Measurements from ENCODE around the gene SIGLEC1. TPM values are rescaled to one million over a fixed set of nuclear protein-coding genes. Genes with fewer than 3 reads are reported as not detected.

The SIGLEC1 gene
- total RNA-seq, 2 donors from 2014 or later: 12.2 to 45.5 TPM

DNA sequence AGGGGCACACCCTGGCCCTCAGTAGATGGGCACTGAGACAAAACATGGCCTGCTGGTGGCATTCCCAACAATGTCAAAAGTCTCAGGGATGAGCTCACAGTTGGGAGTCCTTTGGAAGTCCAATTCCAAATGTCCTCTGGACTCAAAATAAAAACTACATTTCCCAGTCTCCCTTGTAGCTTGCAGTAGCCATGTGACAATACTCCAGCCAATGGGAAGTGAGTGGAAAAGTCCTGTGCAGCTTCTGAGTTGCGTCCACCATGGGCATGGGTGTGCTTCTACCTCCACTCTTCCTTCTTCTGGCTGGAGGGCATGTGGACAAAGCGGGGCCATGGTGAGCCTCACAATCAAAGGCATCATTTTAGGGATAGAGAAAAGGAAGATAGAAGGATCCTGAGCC is 24.7 kb downstream of the SIGLEC1 start:
- no peaks in the 10 kb centered on the region for H3K27me3 ChIP-seq (replicated peaks; ENCODE audit: insufficient read depth)
- H3K9me3 ChIP-seq: no peaks in the 10 kb centered on the region
- no peaks in the 10 kb centered on the region for H3K36me3 ChIP-seq
- TF ChIP-seq, protein P1, sequence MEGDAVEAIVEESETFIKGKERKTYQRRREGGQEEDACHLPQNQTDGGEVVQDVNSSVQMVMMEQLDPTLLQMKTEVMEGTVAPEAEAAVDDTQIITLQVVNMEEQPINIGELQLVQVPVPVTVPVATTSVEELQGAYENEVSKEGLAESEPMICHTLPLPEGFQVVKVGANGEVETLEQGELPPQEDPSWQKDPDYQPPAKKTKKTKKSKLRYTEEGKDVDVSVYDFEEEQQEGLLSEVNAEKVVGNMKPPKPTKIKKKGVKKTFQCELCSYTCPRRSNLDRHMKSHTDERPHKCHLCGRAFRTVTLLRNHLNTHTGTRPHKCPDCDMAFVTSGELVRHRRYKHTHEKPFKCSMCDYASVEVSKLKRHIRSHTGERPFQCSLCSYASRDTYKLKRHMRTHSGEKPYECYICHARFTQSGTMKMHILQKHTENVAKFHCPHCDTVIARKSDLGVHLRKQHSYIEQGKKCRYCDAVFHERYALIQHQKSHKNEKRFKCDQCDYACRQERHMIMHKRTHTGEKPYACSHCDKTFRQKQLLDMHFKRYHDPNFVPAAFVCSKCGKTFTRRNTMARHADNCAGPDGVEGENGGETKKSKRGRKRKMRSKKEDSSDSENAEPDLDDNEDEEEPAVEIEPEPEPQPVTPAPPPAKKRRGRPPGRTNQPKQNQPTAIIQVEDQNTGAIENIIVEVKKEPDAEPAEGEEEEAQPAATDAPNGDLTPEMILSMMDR (IDR thresholded peaks at IDR 0.05): no peak
- peaks cover 10 to 14% of the 10 kb centered on the region in 2 donors for H3K4me1 ChIP-seq (ENCODE audit: control insufficient read depth in 1 of 2, low read depth in 2 of 2)
- H3K4me3 ChIP-seq: no peak overlapping the region
- ATAC-seq (ENCODE audit: insufficient number of reproducible peaks, low FRiP score, low read depth) (peak; percentile 75), DNase-seq (ENCODE audit: low spot score) (no peak)
- H3K27ac ChIP-seq: peak overlapping the region; percentile 65 to 74

DNA sequence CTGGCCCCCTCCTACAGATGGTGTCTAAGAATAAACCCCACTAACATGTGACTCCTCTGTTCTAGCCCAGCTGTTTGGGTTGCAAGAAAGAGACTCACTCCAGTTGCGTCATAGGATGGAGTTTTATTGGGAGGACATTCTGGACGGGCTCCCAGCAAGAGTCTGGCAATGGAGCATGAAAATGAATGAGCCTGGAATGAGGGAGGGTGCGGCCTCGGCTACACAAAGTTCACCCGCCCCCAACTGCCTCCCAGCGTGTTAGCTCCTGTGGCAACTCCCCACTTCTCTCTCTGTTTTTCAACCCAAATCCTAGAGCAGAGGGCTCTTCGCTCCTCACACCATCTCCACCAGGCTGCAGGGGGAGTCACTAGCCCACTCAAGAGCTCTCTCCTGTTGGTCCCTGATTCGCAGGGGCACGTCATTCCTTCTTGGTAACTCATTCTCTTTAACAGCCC is 25.5 kb downstream of the SIGLEC1 start:
- peak; percentile 90 for ATAC-seq (ENCODE audit: insufficient number of reproducible peaks, low FRiP score, low read depth)
- TF ChIP-seq, protein P1 (IDR thresholded peaks at IDR 0.05): no peak
- peaks cover 10 to 14% of the 10 kb centered on the region in 2 donors for H3K4me1 ChIP-seq (ENCODE audit: control insufficient read depth in 1 of 2, low read depth in 2 of 2)
- H3K27me3 ChIP-seq (replicated peaks; ENCODE audit: insufficient read depth): no peaks in the 10 kb centered on the region
- peak overlapping the region; percentile 65 to 74 for H3K27ac ChIP-seq
- H3K36me3 ChIP-seq: no peaks in the 10 kb centered on the region
- H3K9me3 ChIP-seq: no peaks in the 10 kb centered on the region
- H3K4me3 ChIP-seq: peak overlapping the region; percentile 8
- DNase-seq (ENCODE audit: low spot score): peak; percentile 83

DNA sequence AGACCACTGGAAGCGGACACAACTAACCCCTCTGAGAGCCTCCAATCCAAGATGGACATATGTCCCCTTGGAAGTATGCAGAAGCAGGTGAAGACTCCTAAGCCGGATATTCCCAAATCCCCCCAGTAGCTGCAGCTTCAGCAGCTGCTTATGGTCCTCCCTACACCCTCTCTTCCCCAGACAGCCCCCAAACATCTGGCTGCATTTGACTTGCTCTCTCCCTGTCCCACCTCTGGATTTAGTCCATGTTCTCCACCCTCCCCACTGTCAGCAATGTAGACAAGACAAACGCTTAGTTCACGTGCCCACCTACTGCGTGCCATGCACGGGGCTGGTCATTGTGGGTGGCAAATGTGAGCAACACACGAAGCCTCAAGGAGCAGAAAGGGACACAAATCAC is 26.0 kb downstream of the SIGLEC1 start:
- Histone ChIP-seq H3K36me3 (no peaks in the 10 kb centered on the region), H3K9me3 (no peaks in the 10 kb centered on the region), H3K27me3 (replicated peaks; ENCODE audit: insufficient read depth) (no peaks in the 10 kb centered on the region), H3K27ac (peak overlapping the region; percentile 57 to 65), H3K4me1 (ENCODE audit: control insufficient read depth in 1 of 2, low read depth in 2 of 2) (peaks cover 10 to 14% of the 10 kb centered on the region in 2 donors), H3K4me3 (no peak overlapping the region)
- no peak for ATAC-seq (ENCODE audit: insufficient number of reproducible peaks, low FRiP score, low read depth)
- DNase-seq (ENCODE audit: low spot score): no peak
- TF ChIP-seq, protein P1 (IDR thresholded peaks at IDR 0.05): no peak

DNA sequence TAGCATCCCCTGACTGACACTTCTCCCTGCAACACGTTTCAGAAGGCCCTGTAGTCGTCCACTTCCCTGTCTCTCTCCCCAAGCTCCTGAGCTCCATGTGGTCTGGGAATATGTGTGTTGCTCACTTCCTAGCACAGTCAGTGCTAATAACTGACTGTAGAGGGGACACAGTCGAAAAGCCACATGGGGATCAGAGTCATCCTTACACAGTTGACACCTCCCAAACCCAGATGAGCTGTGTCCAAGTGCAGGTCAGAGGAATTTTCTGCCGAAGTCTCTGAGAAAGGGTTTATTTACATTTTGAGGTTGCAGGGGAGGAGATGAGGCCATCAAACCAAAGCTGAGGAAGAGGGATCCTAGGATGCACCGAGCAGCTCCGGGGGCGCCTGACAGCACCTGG is 27.1 kb downstream of the SIGLEC1 start:
- Histone ChIP-seq H3K27ac (no peak overlapping the region), H3K9me3 (no peaks in the 10 kb centered on the region), H3K4me3 (no peak overlapping the region), H3K36me3 (no peaks in the 10 kb centered on the region), H3K4me1 (ENCODE audit: control insufficient read depth in 1 of 2, low read depth in 2 of 2) (peaks cover 16 to 24% of the 10 kb centered on the region in 2 donors), H3K27me3 (replicated peaks; ENCODE audit: insufficient read depth) (no peaks in the 10 kb centered on the region)
- no peak for ATAC-seq (ENCODE audit: insufficient number of reproducible peaks, low FRiP score, low read depth)
- no peak for DNase-seq (ENCODE audit: low spot score)
- TF ChIP-seq, protein P1 (IDR thresholded peaks at IDR 0.05): no peak

DNA sequence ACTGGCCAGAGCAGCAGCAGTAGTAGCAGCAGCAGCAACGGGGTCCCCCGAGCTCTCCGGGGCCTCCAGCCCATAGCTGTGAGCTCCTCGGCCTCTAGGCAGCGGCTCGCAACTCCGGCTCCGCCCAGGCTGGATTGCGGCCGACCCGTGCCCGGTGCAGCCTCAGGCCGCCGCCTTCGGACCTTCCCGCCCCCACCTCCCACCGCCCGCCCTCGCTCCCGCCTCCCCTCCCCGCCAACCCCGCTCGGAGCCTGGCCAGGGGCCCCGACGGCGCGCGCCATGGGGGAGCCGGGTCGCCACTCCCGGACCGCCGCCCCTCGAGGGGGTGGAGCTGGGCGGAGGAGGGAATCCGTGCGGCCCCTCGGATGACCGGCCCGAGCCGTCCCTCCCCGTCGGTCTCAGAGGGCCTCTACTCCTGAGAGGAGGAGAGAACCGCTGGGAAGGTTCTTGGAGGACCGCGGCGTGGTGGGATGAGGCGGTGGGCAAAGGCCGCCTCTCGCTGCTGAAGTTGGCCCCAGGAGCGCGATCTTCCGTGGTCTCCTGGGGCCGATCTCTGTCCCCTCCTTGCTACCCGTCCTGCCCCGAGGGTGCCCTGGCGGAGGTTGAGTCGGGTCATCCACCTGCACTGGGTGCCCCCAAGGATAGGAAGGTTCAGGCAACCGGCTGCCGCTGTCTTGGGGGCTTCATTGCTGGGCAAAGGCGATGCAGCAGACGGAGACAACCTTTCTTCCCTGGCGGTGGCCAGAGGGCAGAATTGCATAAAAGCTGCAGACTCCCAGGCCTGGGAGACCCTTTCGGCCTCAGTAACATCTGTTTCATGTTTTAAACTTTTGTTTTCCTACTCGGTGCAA is 30.2 kb downstream of the SIGLEC1 start, which contains the start of gene ADAM33:
TSS of gene ADAM33 (minus strand) at position 80 of the 851 bp plus-strand sequence. CDS start at position 74, 6 bp downstream.
- no peak for ATAC-seq (ENCODE audit: insufficient number of reproducible peaks, low FRiP score, low read depth)

More for the DNA sequence above, 30.2 kb downstream of the SIGLEC1 start, which contains the start of gene ADAM33:
- DNase-seq (ENCODE audit: low spot score): no peak
- peak within 1 kb of the TSS; percentile 76 for H3K4me3 ChIP-seq
- H3K36me3 ChIP-seq: no peaks in the 10 kb centered on the region
- H3K27me3 ChIP-seq (replicated peaks; ENCODE audit: insufficient read depth): no peaks in the 10 kb centered on the region
- H3K9me3 ChIP-seq: no peaks in the 10 kb centered on the region
- H3K27ac ChIP-seq: peak within 1 kb of the TSS; percentile 94 to 96
- H3K4me1 ChIP-seq (ENCODE audit: control insufficient read depth in 1 of 2, low read depth in 2 of 2): peaks cover 21 to 51% of the 10 kb centered on the region in 2 donors
- TF ChIP-seq, protein P1 (IDR thresholded peaks at IDR 0.05): no peak
